ENCODE measurements around the gene MEIS1.
A peak's percentile ranks its signal among the peaks of the same experiment; 100 is the strongest.

MEIS1 gene

GRCh38 chr2:66429693-66430504 lies 5.0 kb upstream of the MEIS1 start:
- Histone ChIP-seq H4K91ac (ENCODE audit: low read depth, low read length) (no peak overlapping the region), H3K4me3 (ENCODE audit: low read depth, low read length) (no peak overlapping the region), H3K14ac (ENCODE audit: low read length) (no peak overlapping the region), H3K4me2 (ENCODE audit: low read length) (no peak overlapping the region), H3K79me2 (ENCODE audit: control insufficient read depth, insufficient read depth, low read length, poor library complexity) (peaks cover 19% of the 10 kb centered on the region), H3K9me3 (ENCODE audit: insufficient read depth, low read depth, low read length) (peaks cover 2% of the 10 kb centered on the region), H3K27me3 (ENCODE audit: insufficient read depth, low read length) (peaks cover 2% of the 10 kb centered on the region), H2AFZ (ENCODE audit: insufficient read depth, low read length, poor library complexity) (no peak overlapping the region), H4K12ac (ENCODE audit: low read depth, low read length) (no peak overlapping the region), H2BK12ac (ENCODE audit: low read length) (no peak overlapping the region), H4K8ac (ENCODE audit: low read depth, low read length) (no peak overlapping the region), H2BK5ac (ENCODE audit: low read depth, low read length, poor library complexity) (no peak overlapping the region), H2AK5ac (ENCODE audit: low read length) (no peak overlapping the region), H2BK120ac (ENCODE audit: insufficient read depth, low read length, poor library complexity) (no peak overlapping the region), H3K9ac (ENCODE audit: low read length) (no peak overlapping the region), H3K79me1 (ENCODE audit: low read length) (peaks cover 40% of the 10 kb centered on the region), H3K36me3 (ENCODE audit: control insufficient read depth in 1 of 2, insufficient read depth in 2 of 2, low read length in 2 of 2) (no peaks in the 10 kb centered on the region), H3K4me1 (ENCODE audit: control insufficient read depth in 1 of 2, insufficient read depth in 2 of 2, low read length in 2 of 2) (peaks cover 14 to 15% of the 10 kb centered on the region in 2 experiments), H3K27ac (ENCODE audit: low read depth, low read length) (no peak overlapping the region), H3K4ac (ENCODE audit: low read depth, low read length) (no peak overlapping the region), H3K18ac (ENCODE audit: low read length) (no peak overlapping the region), H3K23ac (ENCODE audit: low read length) (no peak overlapping the region)
- DNase-seq = no peak

- Histone ChIP-seq H3K79me1 (ENCODE audit: low read length) (peaks cover 36% of the 10 kb centered on the region), H2BK120ac (ENCODE audit: insufficient read depth, low read length, poor library complexity) (no peak overlapping the region), H4K12ac (ENCODE audit: low read depth, low read length) (no peak overlapping the region), H3K36me3 (ENCODE audit: control insufficient read depth in 1 of 2, insufficient read depth in 2 of 2, low read length in 2 of 2) (no peaks in the 10 kb centered on the region), H3K4me1 (ENCODE audit: control insufficient read depth in 1 of 2, insufficient read depth in 2 of 2, low read length in 2 of 2) (peaks cover 13 to 14% of the 10 kb centered on the region in 2 experiments), H3K4ac (ENCODE audit: low read depth, low read length) (no peak overlapping the region), H2AK5ac (ENCODE audit: low read length) (no peak overlapping the region), H3K4me3 (ENCODE audit: low read depth, low read length) (no peak overlapping the region), H3K14ac (ENCODE audit: low read length) (no peak overlapping the region), H3K18ac (ENCODE audit: low read length) (no peak overlapping the region), H3K79me2 (ENCODE audit: control insufficient read depth, insufficient read depth, low read length, poor library complexity) (peaks cover 17% of the 10 kb centered on the region), H3K9me3 (ENCODE audit: insufficient read depth, low read depth, low read length) (peaks cover 2% of the 10 kb centered on the region), H4K8ac (ENCODE audit: low read depth, low read length) (no peak overlapping the region), H4K91ac (ENCODE audit: low read depth, low read length) (no peak overlapping the region), H2BK5ac (ENCODE audit: low read depth, low read length, poor library complexity) (peak overlapping the region; percentile 58), H3K23ac (ENCODE audit: low read length) (no peak overlapping the region), H3K4me2 (ENCODE audit: low read length) (peak overlapping the region; percentile 39), H3K9ac (ENCODE audit: low read length) (no peak overlapping the region), H2AFZ (ENCODE audit: insufficient read depth, low read length, poor library complexity) (no peak overlapping the region), H3K27me3 (ENCODE audit: insufficient read depth, low read length) (peaks cover 2% of the 10 kb centered on the region), H3K27ac (ENCODE audit: low read depth, low read length) (peak overlapping the region; percentile 72), H2BK12ac (ENCODE audit: low read length) (no peak overlapping the region)
- DNase-seq = peak in 1 of 2 donors; percentile 9
- WGBS (ENCODE audit: extremely low coverage, insufficient coverage, insufficient read length) = no CpG with 5 or more reads among the region's 9 CpGs
These were observed 4.2 kb upstream of the MEIS1 start for GRCh38 chr2:66430505-66431273.

GRCh38 chr2:66431274-66431642 lies 3.7 kb upstream of the MEIS1 start:
- H4K8ac ChIP-seq (ENCODE audit: low read depth, low read length) = no peak overlapping the region
- H3K79me1 ChIP-seq (ENCODE audit: low read length) = peaks cover 30% of the 10 kb centered on the region
- H3K4me3 ChIP-seq (ENCODE audit: low read depth, low read length) = no peak overlapping the region
- peaks cover 2% of the 10 kb centered on the region for H3K27me3 ChIP-seq (ENCODE audit: insufficient read depth, low read length)
- no peak overlapping the region for H3K18ac ChIP-seq (ENCODE audit: low read length)
- H3K23ac ChIP-seq (ENCODE audit: low read length) = no peak overlapping the region
- peaks cover 8 to 11% of the 10 kb centered on the region in 2 experiments for H3K4me1 ChIP-seq (ENCODE audit: control insufficient read depth in 1 of 2, insufficient read depth in 2 of 2, low read length in 2 of 2)
- no peak overlapping the region for H3K14ac ChIP-seq (ENCODE audit: low read length)
- no peak overlapping the region for H2BK5ac ChIP-seq (ENCODE audit: low read depth, low read length, poor library complexity)
- no peak overlapping the region for H3K9ac ChIP-seq (ENCODE audit: low read length)
- H2BK12ac ChIP-seq (ENCODE audit: low read length) = no peak overlapping the region
- H2AK5ac ChIP-seq (ENCODE audit: low read length) = no peak overlapping the region
- no peaks in the 10 kb centered on the region for H3K9me3 ChIP-seq (ENCODE audit: insufficient read depth, low read depth, low read length)
- no peak overlapping the region for H4K91ac ChIP-seq (ENCODE audit: low read depth, low read length)
- DNase-seq = no peak
- H2AFZ ChIP-seq (ENCODE audit: insufficient read depth, low read length, poor library complexity) = no peak overlapping the region
- no peak overlapping the region for H3K4ac ChIP-seq (ENCODE audit: low read depth, low read length)
- peak overlapping the region; percentile 72 for H3K27ac ChIP-seq (ENCODE audit: low read depth, low read length)
- no peak overlapping the region for H2BK120ac ChIP-seq (ENCODE audit: insufficient read depth, low read length, poor library complexity)
- no peaks in the 10 kb centered on the region for H3K36me3 ChIP-seq (ENCODE audit: control insufficient read depth in 1 of 2, insufficient read depth in 2 of 2, low read length in 2 of 2)
- H4K12ac ChIP-seq (ENCODE audit: low read depth, low read length) = no peak overlapping the region
- no peak overlapping the region for H3K4me2 ChIP-seq (ENCODE audit: low read length)
- H3K79me2 ChIP-seq (ENCODE audit: control insufficient read depth, insufficient read depth, low read length, poor library complexity) = peaks cover 12% of the 10 kb centered on the region

GRCh38 chr2:66431846-66432587 lies 2.9 kb upstream of the MEIS1 start:
- no CpG with 5 or more reads among the region's 39 CpGs for WGBS (ENCODE audit: extremely low coverage, insufficient coverage, insufficient read length)
- peak overlapping the region; percentile 84 for H3K27ac ChIP-seq (ENCODE audit: low read depth, low read length)
- peak overlapping the region; percentile 92 for H4K91ac ChIP-seq (ENCODE audit: low read depth, low read length)
- peak overlapping the region; percentile 96 for H2BK120ac ChIP-seq (ENCODE audit: insufficient read depth, low read length, poor library complexity)
- DNase-seq = peak in 1 of 2 donors; percentile 46
- peak overlapping the region; percentile 75 for H3K9ac ChIP-seq (ENCODE audit: low read length)
- peaks cover 24% of the 10 kb centered on the region for H3K79me1 ChIP-seq (ENCODE audit: low read length)
- peak overlapping the region; percentile 93 for H3K18ac ChIP-seq (ENCODE audit: low read length)
- H3K4ac ChIP-seq (ENCODE audit: low read depth, low read length) = peak overlapping the region; percentile 78
- peak overlapping the region; percentile 66 for H2AFZ ChIP-seq (ENCODE audit: insufficient read depth, low read length, poor library complexity)
- peak overlapping the region; percentile 94 for H4K12ac ChIP-seq (ENCODE audit: low read depth, low read length)
- H2BK12ac ChIP-seq (ENCODE audit: low read length) = peak overlapping the region; percentile 97
- H4K8ac ChIP-seq (ENCODE audit: low read depth, low read length) = peak overlapping the region; percentile 97
- H2BK5ac ChIP-seq (ENCODE audit: low read depth, low read length, poor library complexity) = peak overlapping the region; percentile 90
- H3K36me3 ChIP-seq (ENCODE audit: control insufficient read depth in 1 of 2, insufficient read depth in 2 of 2, low read length in 2 of 2) = no peaks in the 10 kb centered on the region
- H3K4me1 ChIP-seq (ENCODE audit: control insufficient read depth in 1 of 2, insufficient read depth in 2 of 2, low read length in 2 of 2) = peaks cover 3 to 5% of the 10 kb centered on the region in 2 experiments
- peak overlapping the region; percentile 53 for H3K14ac ChIP-seq (ENCODE audit: low read length)
- H3K4me3 ChIP-seq (ENCODE audit: low read depth, low read length) = peak overlapping the region; percentile 55
- H3K9me3 ChIP-seq (ENCODE audit: insufficient read depth, low read depth, low read length) = no peaks in the 10 kb centered on the region
- H3K27me3 ChIP-seq (ENCODE audit: insufficient read depth, low read length) = no peaks in the 10 kb centered on the region
- peak overlapping the region; percentile 93 for H3K4me2 ChIP-seq (ENCODE audit: low read length)
- H2AK5ac ChIP-seq (ENCODE audit: low read length) = peak overlapping the region; percentile 35
- H3K23ac ChIP-seq (ENCODE audit: low read length) = no peak overlapping the region
- peaks cover 12% of the 10 kb centered on the region for H3K79me2 ChIP-seq (ENCODE audit: control insufficient read depth, insufficient read depth, low read length, poor library complexity)
